GM21737 (cell line): ENCODE data around the gene CELA3A.
"Not testable (repeated sequence)": the region's sequence is repeated elsewhere in the genome, so short reads cannot be mapped to it uniquely, and the experiment has no call there.

Source experiments
- ATAC-seq: cut with Tn5 transposase; IDR thresholded peaks from one replicate; pipeline ENCODE4 v1.9.1; 2021; ENCODE audit warnings: mild to moderate bottlenecking, moderate library complexity; ENCODE audit not compliant: unreplicated experiment

CELA3A gene

DNA sequence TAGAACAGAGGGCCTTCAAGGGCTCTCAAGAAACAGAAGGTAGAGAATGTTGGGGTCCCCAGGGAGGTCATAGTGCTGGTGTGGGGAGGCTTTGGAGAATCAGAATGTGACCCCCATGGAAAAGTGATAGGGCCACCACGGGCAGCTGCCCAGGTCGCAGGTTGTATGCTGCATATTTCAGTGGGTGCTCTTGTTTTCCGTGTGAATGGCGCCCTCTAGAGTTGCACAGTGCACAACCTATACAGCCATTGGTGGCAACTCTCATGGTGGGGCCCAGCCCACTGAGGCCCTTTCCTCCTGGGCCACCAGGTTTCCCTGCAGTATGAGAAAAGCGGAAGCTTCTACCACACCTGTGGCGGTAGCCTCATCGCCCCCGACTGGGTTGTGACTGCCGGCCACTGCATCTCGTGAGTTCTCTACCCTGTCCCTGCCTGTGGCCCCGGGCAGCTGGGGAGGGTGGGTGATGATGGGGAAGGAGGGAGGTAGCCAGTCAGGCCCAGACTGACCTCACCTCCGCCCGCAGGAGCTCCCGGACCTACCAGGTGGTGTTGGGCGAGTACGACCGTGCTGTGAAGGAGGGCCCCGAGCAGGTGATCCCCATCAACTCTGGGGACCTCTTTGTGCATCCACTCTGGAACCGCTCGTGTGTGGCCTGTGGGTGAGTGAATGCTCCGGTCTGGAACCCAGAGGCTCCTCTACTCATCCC is 20.8 kb upstream of the CELA3A start:
- not testable (repeated sequence) for ATAC-seq

DNA sequence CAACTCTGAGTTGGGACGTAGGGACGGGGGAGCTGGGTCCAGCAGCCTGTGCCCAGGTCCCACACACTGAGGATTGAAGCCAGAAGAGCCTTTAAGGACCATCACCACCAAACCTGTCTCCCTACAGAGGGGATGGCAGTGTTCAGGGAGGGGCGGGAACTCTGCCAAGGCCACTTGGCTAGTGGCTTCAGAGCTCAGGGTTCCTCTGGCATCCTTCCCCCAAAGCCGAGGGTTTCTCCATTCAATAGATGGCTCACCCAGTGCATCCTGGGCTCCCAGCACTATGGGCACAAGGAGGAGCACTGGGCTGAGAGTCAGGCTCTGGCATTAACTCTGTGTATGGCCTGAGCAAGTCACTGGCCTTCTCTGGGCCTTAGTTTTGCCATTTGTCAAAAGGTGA is 20.2 kb upstream of the CELA3A start:
- ATAC-seq, result not testable (repeated sequence)

DNA sequence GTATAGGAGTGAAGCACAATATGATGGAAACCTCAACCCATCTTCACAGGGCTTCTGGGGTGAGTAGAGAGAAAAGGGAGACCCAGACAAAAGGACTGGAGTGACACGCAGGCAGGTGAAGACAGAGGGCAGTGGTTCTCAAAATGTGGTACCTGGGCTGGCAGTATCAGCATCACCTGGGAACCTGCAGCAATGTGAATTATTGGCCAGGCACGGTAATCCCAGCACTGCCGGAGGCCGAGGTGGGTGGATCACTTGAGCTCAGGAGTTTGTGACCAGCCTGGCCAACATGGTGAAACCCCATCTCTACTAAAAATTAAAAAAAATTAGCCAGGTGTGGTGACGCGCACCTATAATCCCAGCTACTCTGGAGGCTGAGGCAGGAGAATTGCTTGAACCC is 19.3 kb upstream of the CELA3A start:
- not testable (repeated sequence) for ATAC-seq

DNA sequence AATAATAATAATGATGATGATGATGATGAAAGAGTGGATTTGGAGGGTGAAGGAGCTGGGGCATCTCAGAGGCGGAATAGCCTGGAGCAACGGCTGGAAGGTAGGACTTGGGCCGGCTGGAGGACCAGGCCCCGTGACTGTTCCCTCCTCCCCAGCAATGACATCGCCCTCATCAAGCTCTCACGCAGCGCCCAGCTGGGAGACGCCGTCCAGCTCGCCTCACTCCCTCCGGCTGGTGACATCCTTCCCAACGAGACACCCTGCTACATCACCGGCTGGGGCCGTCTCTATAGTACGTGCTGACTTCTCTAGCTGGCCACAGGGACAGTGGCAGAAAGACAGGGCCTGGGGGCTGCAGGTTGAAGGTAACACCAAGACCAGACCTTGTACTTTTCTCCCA is 17.9 kb upstream of the CELA3A start:
- ATAC-seq, result not testable (repeated sequence)

DNA sequence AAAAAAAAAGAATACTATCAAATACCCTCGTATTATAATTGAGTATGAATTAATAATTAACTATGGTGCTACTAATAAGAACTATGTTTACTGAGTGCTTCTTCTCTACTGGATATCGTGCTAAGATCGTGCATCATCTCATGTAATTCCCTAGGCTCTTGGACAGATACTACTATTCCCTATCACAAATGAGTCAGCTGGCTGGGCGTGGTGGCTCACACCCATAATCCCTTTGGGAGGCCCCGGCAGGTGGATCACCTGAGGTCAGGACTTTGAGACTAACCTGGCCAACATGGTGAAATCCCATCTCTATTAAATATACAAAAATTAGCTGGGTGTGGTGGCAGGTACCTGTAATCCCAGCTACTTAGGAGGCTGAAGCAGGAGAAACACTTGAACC is 15.6 kb upstream of the CELA3A start:
- ATAC-seq, result not testable (repeated sequence)

DNA sequence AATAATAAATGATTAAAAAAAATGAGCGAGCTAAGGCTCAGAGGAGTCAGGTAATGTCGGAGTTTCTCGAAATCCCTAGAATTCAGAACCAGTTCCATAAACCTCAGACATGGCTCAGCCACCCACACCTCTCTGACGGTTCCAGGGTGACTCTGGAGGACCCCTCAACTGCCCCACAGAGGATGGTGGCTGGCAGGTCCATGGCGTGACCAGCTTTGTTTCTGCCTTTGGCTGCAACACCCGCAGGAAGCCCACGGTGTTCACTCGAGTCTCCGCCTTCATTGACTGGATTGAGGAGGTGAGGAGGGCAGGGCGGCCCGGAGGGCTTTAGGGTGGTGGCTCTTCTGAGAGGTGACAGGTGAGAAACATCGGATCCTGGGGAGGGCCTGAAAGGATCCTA is 15.1 kb upstream of the CELA3A start:
- ATAC-seq, result not testable (repeated sequence)

DNA sequence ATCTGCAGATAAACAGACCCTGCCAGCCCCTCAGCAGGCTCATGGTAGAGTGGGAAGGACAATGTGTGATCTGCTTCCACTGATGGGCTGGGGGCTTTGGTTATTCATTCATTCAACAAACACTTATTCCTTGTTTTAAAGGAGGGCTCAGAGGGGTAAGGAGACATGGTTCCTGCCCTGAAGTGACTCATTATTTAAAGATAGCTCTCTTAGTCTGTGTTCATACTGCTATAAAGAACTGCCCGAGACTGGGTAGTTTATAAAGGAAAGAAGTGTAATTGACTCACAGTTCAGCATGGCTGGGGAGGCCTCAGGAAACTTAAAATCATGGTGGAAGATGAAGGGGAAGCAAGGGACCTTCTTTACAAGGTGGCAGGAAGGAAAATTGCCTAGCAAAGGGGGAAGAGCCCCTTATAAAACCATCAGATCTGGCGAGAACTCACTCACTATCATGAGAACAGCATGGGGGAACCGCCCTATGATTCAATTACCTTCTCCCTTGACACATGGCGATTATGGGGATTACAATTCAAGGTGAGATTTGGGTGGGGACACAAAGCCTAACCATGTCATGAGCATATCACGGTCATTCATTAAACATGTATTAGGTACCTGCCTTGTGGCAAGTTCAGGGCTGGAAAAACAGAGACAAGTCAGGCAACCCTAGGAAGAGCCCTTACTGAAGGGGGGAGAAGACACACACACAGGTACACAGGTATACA is 11.6 kb upstream of the CELA3A start:
- not testable (repeated sequence) for ATAC-seq

DNA sequence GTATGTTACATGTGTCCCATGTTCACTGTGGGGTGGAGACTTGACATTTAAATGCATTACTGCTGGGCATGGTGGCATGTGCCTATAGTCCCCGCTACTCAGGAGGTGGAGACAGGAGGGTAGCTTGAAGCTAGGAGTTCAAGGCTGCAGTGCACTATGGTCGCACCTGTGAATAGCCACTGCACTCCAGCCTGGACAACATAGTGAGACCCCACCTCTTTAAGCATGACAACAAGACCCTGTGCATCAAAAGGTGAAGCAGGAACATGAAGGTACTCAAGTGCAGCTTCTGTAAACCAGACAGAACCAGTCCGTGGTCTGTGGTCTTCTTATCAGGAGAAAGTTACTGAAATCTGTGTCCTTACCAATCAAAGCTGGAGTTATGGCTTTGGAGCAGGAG is 9.3 kb upstream of the CELA3A start:
- ATAC-seq, result not testable (repeated sequence)

DNA sequence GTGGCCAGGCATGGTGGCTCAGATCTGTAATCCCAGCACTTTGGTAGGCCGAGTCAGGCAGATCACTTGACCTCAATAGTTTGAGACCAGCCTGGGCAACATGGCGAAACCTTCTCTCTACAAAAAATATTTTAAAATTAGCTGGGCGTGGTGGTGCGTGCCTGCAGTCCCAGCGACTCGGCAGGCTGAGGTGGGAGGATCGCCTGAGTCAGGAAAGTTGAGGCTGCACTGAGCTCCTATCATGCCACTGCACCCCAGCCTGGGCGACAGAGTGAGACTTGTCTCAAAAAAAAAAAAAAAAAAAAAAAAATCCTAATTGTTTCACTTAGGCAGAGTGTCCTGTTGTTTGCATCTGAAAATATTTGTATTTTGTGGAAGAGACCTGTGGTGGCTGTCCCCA is 6.7 kb upstream of the CELA3A start:
- not testable (repeated sequence) for ATAC-seq

DNA sequence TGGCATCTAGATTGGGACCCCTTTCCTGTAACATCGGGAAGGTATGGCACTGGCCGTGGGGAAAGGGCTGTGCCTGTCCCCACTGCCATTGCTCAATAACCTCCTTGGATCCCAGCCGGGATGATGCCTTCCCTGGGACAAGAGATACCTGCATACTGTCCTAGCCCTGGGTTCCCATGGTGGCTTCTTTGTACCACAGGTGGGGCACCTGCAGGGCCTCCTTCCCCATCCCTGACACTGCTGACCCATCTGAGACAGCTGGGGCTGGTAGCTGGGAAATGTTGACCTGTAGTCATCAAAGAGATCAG is 4.8 kb upstream of the CELA3A start:
- not testable (repeated sequence) for ATAC-seq

DNA sequence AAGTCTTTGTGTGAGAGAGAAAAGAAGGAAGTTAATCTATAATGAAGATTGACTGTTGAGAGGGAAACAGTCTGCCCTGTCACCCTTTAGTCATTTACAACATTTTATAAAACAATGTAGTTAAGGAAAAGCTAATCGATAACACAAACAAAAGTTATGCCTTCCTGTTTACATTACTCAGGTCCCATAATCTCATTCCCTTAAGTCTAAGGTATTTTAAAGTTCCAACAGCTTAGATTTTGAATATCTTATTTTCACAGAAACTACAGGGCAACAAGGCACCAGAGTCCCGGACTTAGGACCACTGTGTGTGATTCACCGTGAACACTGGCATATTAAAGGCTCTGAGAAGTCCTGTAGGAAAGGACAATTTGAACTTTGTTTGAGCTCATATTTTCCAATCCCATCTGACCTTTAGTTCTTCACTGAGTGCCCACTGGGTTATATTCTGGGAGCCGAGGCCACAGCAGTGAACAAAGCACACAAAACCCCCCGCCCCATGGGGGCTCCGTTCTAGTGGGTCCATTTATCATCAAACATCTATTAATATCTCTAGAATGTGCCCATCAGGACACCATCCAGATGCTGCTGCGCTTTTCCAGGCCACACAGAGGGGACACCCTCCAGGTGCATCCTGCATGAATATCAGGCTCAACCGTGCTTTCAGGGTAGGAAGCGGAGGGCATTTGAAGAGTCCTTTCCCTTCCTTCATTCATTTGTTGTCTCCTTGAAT is 3.4 kb upstream of the CELA3A start:
- ATAC-seq, result not testable (repeated sequence)

DNA sequence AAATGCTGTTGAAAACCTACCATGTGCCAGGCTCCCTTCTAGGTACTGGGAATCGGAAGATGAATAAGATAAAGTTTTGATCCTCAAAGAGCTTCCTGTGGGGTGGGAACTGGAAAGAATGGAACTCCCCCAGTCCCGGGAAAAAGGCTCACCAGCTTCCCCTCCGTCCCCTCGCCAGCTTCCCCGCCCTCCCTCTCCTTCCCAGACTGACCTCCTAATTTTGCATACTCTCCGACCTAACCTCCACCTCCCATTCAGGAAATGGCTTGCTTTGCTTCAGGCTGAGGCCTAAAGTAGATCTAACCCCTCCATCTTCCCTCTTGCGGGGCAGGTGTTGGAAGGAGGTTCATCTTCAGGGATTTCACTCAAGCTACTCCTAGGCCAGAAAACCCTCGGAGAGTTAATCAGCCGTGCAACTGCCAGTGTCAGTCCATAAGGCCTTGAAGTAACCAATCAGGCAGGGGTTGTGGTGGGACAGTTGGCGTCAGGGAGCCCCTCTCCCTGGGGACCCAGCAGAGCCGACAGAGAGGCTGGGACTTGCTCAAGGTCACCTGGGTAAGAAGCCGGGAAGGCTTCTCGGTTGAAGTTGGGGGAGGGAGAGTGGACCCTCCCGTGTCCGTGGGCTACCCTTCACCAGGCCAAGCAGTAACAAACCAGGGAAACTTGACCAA is 2.7 kb upstream of the CELA3A start:
- not testable (repeated sequence) for ATAC-seq

DNA sequence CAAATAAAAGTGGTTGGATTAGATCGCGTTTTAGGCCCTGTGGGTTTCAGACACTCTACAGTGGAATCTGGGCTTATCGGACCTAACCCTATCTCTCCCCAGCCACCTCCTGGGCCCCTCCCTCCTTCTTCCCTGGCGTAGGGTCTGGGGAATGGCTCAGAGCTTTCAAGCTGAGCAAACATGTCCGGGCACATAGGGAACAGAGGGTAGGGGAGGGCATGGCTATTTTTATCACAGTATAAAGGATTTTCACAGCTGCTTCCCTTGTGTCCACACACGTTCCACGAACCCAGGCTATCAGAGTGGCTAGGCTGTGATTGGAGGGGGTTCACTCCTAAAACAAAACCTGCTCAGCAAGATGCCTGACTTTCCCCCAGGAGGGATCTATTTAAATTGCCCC is 1.8 kb upstream of the CELA3A start:
- ATAC-seq, result not testable (repeated sequence)

DNA sequence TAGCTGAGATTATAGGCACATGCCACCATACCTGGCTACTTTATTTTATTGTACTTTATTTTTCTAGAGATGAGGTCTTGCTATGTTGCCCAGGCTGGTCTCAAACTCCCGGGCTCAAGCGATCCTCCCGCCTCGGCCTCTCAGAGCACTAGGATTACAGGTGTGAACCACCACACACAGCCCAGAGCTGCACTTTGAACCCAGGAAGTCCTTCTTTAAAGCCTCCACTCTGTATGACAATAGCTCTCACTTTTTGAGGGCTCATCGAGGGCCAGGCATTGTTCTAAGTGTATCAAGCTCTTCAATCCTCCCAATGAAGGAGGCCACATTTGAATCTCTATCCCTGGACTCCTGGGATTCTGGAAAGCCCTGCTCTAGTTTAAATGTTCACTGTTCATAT is 1.0 kb downstream of the CELA3A start:
- ATAC-seq, result not testable (repeated sequence)

DNA sequence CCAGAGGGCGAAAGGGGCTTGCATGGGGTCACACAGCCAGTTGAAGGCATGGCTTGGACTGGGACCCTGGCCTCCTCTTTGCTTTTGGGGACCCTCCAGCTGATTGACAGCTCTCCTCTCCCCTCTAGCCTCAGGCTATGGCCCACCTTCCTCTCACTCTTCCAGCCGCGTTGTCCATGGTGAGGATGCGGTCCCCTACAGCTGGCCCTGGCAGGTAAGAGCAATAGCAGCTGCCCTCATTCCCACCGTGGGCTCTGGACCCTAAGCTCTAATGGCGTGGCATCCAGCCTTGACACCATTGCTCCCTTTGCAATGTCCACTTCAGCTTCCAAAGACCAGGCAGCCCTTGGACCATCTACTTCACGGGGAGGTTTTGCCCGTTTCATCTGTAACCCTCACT is 1.4 kb downstream of the CELA3A start:
- ATAC-seq, result not testable (repeated sequence)

DNA sequence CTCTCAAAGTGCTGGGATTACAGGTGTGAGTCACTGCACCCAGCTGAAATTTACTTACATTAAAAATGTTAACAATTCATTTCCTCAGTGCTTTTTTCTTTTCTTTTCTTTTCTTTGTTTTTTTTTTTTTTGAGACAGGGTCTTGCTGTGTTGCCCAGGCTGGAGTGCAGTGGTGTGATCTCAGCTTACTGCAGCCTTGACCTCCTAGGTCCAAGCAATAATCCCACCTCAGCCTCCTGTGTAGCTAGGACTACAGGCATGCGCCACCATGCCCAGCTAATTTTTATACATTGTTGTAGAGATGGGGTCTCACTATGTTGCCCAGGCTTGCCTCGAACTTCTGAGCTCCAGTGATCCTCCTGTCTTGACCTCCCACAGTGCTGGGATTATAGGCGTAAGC is 2.5 kb downstream of the CELA3A start:
- not testable (repeated sequence) for ATAC-seq

DNA sequence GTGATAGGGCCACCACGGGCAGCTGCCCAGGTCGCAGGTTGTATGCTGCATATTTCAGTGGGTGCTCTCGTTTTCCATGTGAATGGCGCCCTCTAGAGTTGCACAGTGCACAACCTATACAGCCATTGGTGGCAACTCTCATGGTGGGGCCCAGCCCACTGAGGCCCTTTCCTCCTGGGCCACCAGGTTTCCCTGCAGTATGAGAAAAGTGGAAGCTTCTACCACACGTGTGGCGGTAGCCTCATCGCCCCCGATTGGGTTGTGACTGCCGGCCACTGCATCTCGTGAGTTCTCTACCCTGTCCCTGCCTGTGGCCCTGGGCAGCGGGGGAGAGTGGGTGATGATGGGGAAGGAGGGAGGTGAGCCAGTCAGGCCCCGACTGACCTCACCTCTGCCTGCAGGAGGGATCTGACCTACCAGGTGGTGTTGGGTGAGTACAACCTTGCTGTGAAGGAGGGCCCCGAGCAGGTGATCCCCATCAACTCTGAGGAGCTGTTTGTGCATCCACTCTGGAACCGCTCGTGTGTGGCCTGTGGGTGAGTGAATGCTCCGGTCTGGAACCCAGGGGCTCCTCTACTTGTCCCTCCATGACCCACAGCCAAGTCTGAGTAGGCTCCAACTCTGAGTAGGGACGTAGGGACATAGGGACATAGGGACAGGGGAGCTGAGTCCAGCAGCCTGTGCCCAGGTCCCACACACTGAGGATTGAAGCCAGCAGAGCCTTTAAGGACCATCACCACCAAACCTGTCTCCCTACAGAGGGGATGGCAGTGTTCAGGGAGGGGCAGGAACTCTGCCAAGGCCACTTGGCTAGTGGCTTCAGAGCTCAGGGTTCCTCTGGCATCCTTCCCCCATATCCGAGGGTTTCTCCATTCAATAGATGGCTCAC is 4.0 kb downstream of the CELA3A start:
- not testable (repeated sequence) for ATAC-seq

DNA sequence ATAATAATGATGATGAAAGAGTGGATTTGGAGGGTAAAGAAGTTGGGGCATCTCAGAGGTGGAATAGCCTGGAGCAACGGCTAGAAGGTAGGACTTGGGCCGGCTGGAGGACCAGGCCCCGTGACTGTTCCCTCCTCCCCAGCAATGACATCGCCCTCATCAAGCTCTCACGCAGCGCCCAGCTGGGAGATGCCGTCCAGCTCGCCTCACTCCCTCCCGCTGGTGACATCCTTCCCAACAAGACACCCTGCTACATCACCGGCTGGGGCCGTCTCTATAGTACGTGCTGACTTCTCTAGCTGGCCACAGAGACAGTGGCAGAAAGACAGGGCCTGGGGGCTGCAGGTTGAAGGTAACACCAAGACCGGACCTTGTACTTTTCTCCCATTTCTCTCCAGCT is 5.3 kb downstream of the CELA3A start:
- ATAC-seq, result not testable (repeated sequence)

DNA sequence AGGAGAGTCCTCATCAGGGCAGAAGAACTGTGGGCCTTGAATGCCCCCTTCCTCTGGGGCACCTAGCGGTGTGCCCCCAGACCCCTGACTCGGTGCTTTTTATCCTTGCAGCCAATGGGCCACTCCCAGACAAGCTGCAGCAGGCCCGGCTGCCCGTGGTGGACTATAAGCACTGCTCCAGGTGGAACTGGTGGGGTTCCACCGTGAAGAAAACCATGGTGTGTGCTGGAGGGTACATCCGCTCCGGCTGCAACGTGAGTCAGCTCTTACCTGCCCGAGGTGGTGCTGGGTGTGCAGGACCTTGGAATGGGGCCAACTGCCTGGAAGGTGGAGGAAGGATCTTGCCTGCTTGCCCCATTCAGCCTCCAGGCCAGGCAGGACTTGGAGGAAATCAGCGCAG is 5.8 kb downstream of the CELA3A start:
- not testable (repeated sequence) for ATAC-seq

DNA sequence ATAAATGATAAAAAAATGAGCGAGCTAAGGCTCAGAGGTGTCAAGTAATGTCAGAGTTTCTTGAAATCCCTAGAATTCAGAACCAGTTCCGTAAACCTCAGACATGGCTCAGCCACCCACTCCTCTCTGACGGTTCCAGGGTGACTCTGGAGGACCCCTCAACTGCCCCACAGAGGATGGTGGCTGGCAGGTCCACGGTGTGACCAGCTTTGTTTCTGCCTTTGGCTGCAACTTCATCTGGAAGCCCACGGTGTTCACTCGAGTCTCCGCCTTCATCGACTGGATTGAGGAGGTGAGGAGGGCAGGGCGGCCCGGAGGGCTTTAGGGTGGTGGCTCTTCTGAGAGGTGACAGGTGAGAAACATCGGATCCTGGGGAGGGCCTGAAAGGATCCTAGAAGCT is 8.1 kb downstream of the CELA3A start:
- not testable (repeated sequence) for ATAC-seq
